Measurements from ENCODE around the gene DDX10.

GRCh38 chr11:108648528-108648885 lies 16.4 kb upstream of the DDX10 start:
- TF ChIP-seq GATA3 (IDR thresholded peaks at IDR 0.05; ENCODE audit: low read depth, low read length) (no peak), GATA2 (IDR thresholded peaks at IDR 0.05; ENCODE audit: low read depth, low read length) (no peak)

Measured in SH-SY5Y (cell line).